ENCODE data around the gene GPR37.

The GPR37 gene

DNA sequence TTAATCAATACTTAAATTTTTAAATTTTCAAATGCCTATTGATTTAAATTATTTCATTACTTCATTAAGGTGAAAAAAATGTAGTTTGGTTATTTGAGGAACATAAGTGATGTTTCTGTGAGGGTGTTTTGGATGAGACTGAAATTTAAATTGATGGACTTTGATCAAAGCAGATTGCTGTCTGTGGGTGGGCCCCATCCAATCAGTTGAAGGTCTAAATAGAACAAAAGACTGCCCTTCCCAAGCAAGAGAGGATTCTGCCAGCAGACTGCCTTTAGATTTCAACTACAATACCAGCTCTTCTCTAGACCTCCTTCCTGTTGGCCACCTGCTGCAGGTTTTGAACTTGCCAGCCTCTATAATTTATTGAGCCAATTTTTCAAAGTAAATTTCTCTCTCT lies 14.5 kb upstream of the GPR37 start:
- no peak for DNase-seq

GRCh38 chr7:124779620-124780019 lies 14.0 kb upstream of the GPR37 start:
- no peak for DNase-seq

GRCh38 chr7:124779194-124779593 lies 13.6 kb upstream of the GPR37 start:
- DNase-seq = no peak

GRCh38 chr7:124777268-124777667 lies 11.7 kb upstream of the GPR37 start:
- DNase-seq = no peak

- DNase-seq = no peak
These were observed 10.6 kb upstream of the GPR37 start for GRCh38 chr7:124776153-124776552.

DNA sequence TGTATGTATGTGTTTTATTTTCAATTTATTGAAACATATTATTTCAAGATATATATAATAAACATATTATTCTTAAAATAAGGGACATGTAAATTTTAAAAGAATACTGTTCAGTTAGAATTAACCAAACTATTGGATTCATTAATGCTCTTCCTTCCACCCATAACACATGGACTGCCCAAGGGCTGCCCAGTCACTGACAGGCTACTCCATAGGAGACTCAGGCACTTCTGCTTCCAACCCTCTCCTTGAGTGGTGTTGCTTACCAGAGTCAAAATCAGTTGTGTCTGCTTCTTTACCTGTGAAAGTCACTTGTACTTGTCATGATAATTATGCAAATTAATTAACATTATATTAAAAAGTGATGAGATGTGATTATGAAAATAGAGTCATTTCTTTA lies 9.8 kb upstream of the GPR37 start:
- no peak for DNase-seq

DNA sequence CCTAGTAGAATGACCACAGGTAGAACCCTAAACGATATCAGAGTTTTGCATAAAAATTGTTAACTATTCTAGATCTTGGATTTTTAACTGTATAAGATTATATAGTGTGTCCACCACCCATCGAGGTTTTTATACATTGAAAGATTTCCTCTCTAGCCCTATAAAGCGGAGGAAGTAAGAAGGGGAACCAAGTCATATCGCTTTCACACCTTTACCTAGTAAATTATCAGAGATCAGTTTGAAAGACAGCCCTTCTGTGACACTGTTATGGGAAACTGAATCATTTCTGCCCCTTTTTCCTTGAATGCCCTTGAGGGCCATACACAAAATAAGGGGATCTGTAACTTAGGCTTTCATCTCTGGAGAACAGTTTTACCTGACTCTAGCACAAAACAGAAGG lies 8.3 kb upstream of the GPR37 start:
- no peak for DNase-seq

DNA sequence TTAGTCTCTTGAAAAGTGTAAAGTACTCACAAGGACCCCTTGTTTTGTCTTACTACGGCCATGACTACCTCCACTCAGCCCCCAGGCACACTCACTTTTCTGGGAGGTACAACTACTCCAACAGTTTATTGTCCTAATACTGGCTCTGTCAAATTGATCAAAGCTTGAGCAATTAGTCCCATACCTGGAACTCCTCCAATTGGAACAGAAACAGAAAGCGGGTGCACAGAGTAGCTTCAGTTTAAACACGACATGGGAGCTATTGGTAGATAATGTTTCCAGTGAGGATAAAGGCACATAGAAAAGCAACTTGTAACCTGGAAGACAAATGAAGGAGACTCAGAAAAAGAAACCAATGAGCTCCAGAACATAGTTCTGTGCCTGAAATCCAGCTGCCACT lies 7.7 kb upstream of the GPR37 start:
- DNase-seq = no peak

- DNase-seq = no peak
These were observed 3.5 kb upstream of the GPR37 start for GRCh38 chr7:124769136-124769535.

- no peak for DNase-seq
These were observed 2.9 kb upstream of the GPR37 start for GRCh38 chr7:124768525-124768924.

DNA sequence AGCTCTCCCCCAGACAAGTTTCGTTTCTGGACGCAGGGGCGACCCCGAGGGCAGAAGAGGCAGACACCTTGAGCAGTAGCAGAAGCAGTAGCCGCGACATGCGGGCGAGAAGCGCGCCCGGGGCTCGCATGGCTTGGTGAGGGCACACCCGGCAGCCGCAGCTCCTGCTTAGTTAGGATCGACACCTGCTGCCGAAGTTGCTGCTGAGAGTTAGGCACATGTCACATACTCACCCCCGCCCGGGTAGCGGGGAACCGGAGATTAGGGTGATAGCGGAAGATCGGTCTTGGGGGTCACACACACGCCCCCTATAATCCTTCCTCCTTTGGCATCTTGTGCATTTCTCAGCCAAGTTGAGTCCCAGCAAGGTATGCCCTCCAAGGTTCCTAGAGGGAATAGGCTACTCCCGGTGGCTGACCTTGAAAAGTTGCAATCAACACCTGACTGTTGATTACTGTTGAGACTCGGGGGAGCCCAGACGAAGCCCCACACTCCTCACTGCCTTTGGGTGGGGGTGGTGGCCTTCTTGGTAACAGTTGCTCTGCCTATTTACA lies 668 bp downstream of the GPR37 start:
- no peak for DNase-seq

DNA sequence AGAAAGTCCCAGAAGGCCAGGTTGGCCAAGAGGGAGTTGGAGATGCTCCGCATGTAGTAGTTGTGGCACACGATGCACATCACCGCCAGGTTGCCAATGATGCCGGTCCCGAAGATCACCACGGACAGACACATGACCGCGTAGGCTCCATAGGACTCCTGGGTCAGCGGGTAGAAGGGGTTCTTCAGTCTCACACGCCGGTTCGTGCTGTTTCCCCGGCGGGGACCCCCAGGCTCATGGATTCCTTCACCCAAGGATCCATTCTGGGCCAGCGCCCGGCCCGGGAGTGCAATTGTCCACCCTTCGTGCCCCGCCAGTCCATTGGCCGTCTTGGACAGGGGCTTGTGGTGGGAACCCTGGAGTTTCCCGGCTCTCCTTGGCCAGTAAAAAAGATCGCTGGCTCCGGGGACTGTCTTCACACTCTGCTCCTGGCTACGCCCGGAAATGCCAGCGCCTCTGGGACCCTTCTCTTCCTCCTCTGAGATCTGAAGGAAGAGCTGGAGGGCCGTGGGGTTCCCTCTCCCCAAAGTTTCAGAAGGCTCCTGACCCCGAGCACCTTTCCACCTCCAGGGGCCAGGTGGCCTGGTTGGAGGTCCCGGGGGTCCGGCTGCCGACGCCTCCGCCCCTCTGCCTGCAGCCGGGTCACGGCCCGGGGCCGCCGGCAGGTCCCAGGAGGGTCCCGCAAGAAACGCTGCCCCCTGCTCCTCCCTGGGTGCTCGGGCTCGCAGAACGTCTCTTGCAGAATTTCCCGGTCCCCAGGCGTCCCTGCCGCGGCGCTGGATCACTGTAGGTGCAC lies 1.3 kb downstream of the GPR37 start:
- no peak for DNase-seq

DNA sequence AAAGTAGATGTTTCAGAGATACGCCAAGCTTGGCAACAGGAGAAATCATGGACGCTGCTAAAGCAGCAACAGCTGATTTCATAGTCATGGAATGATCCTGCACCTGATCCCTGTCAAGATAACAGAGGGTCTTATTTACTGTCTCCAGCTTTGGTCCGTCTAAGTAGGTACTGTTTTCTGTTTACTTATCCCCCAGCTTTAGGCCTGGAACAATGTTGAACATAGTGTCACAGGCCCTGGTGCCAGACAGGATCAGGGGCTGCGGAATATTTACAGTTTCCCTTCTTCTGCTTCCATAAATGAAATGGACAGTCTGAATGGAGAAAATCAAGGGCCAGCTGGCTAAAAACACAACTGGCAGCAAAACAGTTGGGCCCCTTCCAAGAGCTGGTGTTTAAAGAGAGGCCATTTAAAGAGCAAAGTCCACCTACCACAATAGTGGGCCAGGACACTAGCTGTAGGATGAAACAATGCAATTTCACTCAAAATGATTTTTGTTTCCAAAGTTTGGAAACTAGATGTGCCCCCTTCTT lies 2.9 kb downstream of the GPR37 start:
- DNase-seq = no peak

DNA sequence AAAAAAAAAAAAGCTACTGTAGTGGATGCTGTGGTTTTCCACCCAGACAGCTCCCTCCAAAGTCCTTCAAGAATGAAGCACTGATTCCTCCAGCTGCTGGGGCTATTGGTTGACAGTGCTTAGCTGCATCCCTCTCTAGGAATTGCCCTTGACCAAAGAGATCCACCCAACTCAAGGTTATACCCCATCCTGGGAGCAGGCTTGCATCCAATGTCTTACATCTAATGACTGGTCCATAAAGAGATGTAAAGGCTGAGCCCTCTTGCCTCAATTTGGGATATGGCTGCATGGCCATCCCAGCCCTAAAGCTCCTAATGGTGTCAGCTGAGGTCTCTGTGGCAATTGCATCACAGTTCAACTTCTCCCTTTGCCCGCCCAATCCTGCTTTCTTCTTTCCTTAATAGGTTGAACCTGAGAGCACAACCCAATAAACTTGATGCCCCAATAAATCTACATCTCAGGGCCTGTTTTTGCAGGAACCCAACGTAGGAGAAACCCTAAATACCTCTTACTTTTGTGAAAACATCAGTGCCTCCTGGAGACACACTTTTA lies 4.4 kb downstream of the GPR37 start:
- no peak for DNase-seq

GRCh38 chr7:124758327-124758726 lies 7.3 kb downstream of the GPR37 start:
- no peak for DNase-seq

GRCh38 chr7:124754576-124755268 lies 10.9 kb downstream of the GPR37 start:
- no peak for DNase-seq

- DNase-seq = no peak
These were observed 13.3 kb downstream of the GPR37 start for GRCh38 chr7:124752310-124752709.

GRCh38 chr7:124751027-124751426 lies 14.6 kb downstream of the GPR37 start:
- DNase-seq = no peak

GRCh38 chr7:124747072-124747471 lies 18.5 kb downstream of the GPR37 start:
- no peak for DNase-seq

DNA sequence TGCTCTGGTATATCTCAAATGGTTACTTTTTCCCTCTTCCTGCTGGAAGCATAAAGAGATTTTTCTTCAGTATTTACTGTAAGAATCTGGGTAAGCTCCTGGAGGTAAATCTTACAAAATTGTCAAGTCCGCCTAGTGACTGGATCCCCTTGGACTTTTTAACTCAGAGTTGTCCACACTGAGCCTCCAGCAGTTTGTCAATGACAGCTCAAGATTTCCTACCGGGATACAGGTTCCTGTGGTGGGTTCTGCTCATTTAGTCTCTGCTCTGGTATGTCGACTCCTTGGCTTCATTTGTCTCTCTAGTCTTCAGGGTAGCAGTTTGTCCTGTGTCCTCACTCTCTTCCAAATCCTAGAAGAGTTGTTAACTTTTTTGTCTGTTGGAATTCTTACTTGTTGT lies 27.0 kb downstream of the GPR37 start:
- DNase-seq = no peak

DNA sequence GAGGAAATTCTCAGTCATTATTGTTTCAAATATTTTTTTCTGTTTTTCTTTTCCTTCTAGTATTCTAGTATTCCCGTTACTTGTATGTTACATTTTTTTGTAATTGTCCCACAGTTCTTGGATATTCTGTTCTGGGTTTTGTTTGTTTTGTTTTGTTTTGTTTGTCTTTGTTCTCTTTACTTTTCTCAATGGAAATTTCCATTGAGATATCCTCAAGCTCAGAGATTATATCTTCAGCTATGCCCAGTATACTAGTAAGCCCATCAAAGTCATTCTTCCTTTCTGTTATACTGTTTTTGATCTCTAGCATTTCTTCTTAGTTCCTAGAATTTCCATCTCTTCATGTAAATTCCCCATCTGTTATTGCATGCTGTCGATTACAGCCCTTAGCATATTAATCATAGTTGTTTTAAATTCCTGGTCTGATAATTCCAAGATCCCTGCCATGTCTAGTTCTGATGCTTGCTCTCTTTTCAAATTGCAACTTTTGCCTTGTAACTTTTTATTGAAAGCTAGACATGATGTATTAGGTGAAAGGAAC lies 27.8 kb downstream of the GPR37 start:
- no peak for DNase-seq

GRCh38 chr7:124728610-124729009 lies 37.0 kb downstream of the GPR37 start:
- no peak for DNase-seq

DNA sequence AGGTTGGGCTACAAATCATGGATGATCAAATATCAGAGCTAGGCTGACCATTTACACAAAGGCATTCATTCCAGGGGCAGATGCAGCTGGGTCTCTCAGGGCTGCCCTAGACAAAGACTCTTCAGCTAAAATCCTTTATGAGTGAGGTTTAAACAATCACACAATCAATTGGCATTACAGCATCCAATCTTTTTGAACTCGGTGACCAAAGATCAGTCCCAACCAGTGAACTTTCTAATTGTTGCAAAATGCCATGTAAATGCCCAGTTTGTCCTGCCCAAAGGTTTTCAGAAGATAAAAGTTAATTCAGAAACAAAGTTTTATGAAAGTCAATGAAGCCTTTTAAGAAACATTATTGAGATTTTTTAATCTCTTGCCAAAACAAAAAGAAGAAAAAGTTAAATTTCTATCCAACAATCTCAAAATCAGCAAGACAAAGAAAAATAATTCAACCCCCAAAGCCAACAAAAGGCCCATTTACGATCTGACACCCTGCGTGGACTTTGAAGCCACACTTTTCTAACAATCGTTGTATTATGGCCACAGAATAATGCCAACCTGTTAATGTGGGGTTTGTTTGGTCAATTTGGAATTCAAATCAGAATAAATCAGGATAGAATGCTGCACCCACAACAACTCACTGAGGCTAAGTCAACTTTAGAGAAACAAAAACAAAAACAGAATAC lies 40.9 kb downstream of the GPR37 start:
- no peak for DNase-seq
